ENCODE results near the gene SPOCK3.
"Not testable (repeated sequence)": the region's sequence is repeated elsewhere in the genome, so short reads cannot be mapped to it uniquely, and the experiment has no call there.

The SPOCK3 gene

GRCh38 chr4:166957451-166957850, 276.8 kb downstream of the SPOCK3 start:
- no peak for DNase-seq (ENCODE audit: low spot score)

- no peak for DNase-seq (ENCODE audit: low spot score)
Measured at GRCh38 chr4:166956484-166956883, 277.8 kb downstream of the SPOCK3 start.

- DNase-seq (ENCODE audit: low spot score): no peak
Measured at GRCh38 chr4:166941629-166942028, 292.7 kb downstream of the SPOCK3 start.

- DNase-seq (ENCODE audit: low spot score): no peak
Measured at GRCh38 chr4:166930464-166930863, 303.8 kb downstream of the SPOCK3 start.

GRCh38 chr4:166924424-166924823, 309.9 kb downstream of the SPOCK3 start:
- no peak for DNase-seq (ENCODE audit: low spot score)

- no peak for DNase-seq (ENCODE audit: low spot score)
Measured at GRCh38 chr4:166913926-166914325, 320.4 kb downstream of the SPOCK3 start.

- no peak for DNase-seq (ENCODE audit: low spot score)
Measured at GRCh38 chr4:166903408-166903807, 330.9 kb downstream of the SPOCK3 start.

GRCh38 chr4:166902941-166903340, 331.4 kb downstream of the SPOCK3 start:
- DNase-seq (ENCODE audit: low spot score): no peak

GRCh38 chr4:166896254-166896653, 338.0 kb downstream of the SPOCK3 start:
- no peak for DNase-seq (ENCODE audit: low spot score)

GRCh38 chr4:166895771-166896170, 338.5 kb downstream of the SPOCK3 start:
- DNase-seq (ENCODE audit: low spot score): no peak

- DNase-seq (ENCODE audit: low spot score): no peak
Measured at GRCh38 chr4:166887457-166887856, 346.8 kb downstream of the SPOCK3 start.

GRCh38 chr4:166886718-166887117, 347.6 kb downstream of the SPOCK3 start:
- DNase-seq (ENCODE audit: low spot score): no peak

GRCh38 chr4:166882221-166882620, 352.1 kb downstream of the SPOCK3 start:
- DNase-seq (ENCODE audit: low spot score): no peak

GRCh38 chr4:166875821-166876220, 358.5 kb downstream of the SPOCK3 start:
- no peak for DNase-seq (ENCODE audit: low spot score)

GRCh38 chr4:166862032-166862431, 372.3 kb downstream of the SPOCK3 start:
- no peak for DNase-seq (ENCODE audit: low spot score)

- DNase-seq (ENCODE audit: low spot score): not testable (repeated sequence)
Measured at GRCh38 chr4:166850398-166850797, 383.9 kb downstream of the SPOCK3 start.

GRCh38 chr4:166846939-166847338, 387.4 kb downstream of the SPOCK3 start:
- DNase-seq (ENCODE audit: low spot score): no peak

GRCh38 chr4:166842795-166843261, 391.5 kb downstream of the SPOCK3 start:
- no peak for DNase-seq (ENCODE audit: low spot score)

- DNase-seq (ENCODE audit: low spot score): no peak
Measured at GRCh38 chr4:166839615-166840251, 394.6 kb downstream of the SPOCK3 start.

- DNase-seq (ENCODE audit: low spot score): no peak
Measured at GRCh38 chr4:166838975-166839614, 395.2 kb downstream of the SPOCK3 start.

- DNase-seq (ENCODE audit: low spot score): no peak
Measured at GRCh38 chr4:166836865-166837264, 397.4 kb downstream of the SPOCK3 start.

GRCh38 chr4:166827629-166828028, 406.7 kb downstream of the SPOCK3 start:
- no peak for DNase-seq (ENCODE audit: low spot score)

GRCh38 chr4:166827167-166827566, 407.1 kb downstream of the SPOCK3 start:
- DNase-seq (ENCODE audit: low spot score): no peak

GRCh38 chr4:166823848-166824247, 410.4 kb downstream of the SPOCK3 start:
- DNase-seq (ENCODE audit: low spot score): no peak

Measured in COLO829 (cell line).